Measurements from ENCODE around the gene KDM1B.
A peak's percentile ranks its signal among the peaks of the same experiment; 100 is the strongest.

KDM1B gene

GRCh38 chr6:18262702-18263417 lies 107.6 kb downstream of the KDM1B start:
- DNase-seq (ENCODE audit: low spot score), result peak; percentile 18

- peak; percentile 28 for DNase-seq (ENCODE audit: low spot score)
Measured at GRCh38 chr6:18263418-18264218, 108.4 kb downstream of the KDM1B start.

- DNase-seq (ENCODE audit: low spot score), result peak; percentile 79
Measured at GRCh38 chr6:18264219-18264922, 109.1 kb downstream of the KDM1B start, which contains the start of gene DEK. Gene DEK, minus strand, starts transcription at chr6:18264530. Its CDS starts 543 bp downstream, at chr6:18263987.

- DNase-seq (ENCODE audit: low spot score), result no peak
Measured at GRCh38 chr6:18264923-18265377, 109.7 kb downstream of the KDM1B start.

GRCh38 chr6:18265787-18266522 lies 110.7 kb downstream of the KDM1B start:
- DNase-seq (ENCODE audit: low spot score), result no peak

- DNase-seq (ENCODE audit: low spot score), result no peak
Measured at GRCh38 chr6:18266523-18266912, 111.3 kb downstream of the KDM1B start.

- no peak for DNase-seq (ENCODE audit: low spot score)
Measured at GRCh38 chr6:18268066-18268465, 112.8 kb downstream of the KDM1B start.

- DNase-seq (ENCODE audit: low spot score), result no peak
Measured at GRCh38 chr6:18269253-18269652, 114.0 kb downstream of the KDM1B start.

GRCh38 chr6:18269717-18270116 lies 114.5 kb downstream of the KDM1B start:
- DNase-seq (ENCODE audit: low spot score), result no peak

- no peak for DNase-seq (ENCODE audit: low spot score)
Measured at GRCh38 chr6:18270216-18270615, 115.0 kb downstream of the KDM1B start.
